ENCODE results near the gene MDH1B. TPM values are rescaled to one million over a fixed set of nuclear protein-coding genes. Genes with fewer than 3 reads are reported as not detected.

Gene MDH1B
- total RNA-seq, 1 experiment from 2014 or later, result 2.0 TPM

- Histone ChIP-seq H3K36me3 (replicated peaks; ENCODE audit: control insufficient read depth, insufficient read depth, low read length) (no peaks in the 10 kb centered on the region), H3K4me3 (ENCODE audit: insufficient read depth, low read depth, low read length) (no peak overlapping the region), H3K27me3 (ENCODE audit: control insufficient read depth, insufficient read depth, low read length) (no peaks in the 10 kb centered on the region)
- peak; percentile 36 for DNase-seq
Observed at GRCh38 chr2:206693399-206694137, 71.6 kb downstream of the MDH1B start.

GRCh38 chr2:206692971-206693370 lies 72.2 kb downstream of the MDH1B start:
- no peak for DNase-seq
- Histone ChIP-seq H3K4me3 (ENCODE audit: insufficient read depth, low read depth, low read length) (no peak overlapping the region), H3K27me3 (ENCODE audit: control insufficient read depth, insufficient read depth, low read length) (no peaks in the 10 kb centered on the region), H3K36me3 (replicated peaks; ENCODE audit: control insufficient read depth, insufficient read depth, low read length) (no peaks in the 10 kb centered on the region)

DNA sequence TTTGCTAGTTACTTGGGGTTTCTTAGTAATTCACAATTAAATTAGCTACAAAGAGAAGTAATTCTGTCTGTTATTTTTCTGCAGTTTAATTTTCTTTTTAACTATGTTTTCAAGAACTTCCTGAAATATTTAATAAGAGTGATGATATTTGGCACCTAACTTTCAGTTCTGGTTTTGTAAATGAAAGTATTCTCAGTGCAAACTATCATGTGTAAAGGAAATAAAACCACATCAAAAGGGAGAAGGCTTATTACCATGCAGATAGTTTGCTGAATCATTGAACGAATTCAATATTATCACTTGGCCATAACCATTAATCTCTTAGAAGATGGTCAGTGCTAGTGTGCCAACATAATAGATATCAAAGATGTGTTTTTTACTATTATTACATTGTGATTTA lies 76.1 kb downstream of the MDH1B start:
- Histone ChIP-seq H3K27me3 (ENCODE audit: control insufficient read depth, insufficient read depth, low read length) (no peaks in the 10 kb centered on the region), H3K36me3 (replicated peaks; ENCODE audit: control insufficient read depth, insufficient read depth, low read length) (no peaks in the 10 kb centered on the region), H3K4me3 (ENCODE audit: insufficient read depth, low read depth, low read length) (no peak overlapping the region)
- no peak for DNase-seq

DNA sequence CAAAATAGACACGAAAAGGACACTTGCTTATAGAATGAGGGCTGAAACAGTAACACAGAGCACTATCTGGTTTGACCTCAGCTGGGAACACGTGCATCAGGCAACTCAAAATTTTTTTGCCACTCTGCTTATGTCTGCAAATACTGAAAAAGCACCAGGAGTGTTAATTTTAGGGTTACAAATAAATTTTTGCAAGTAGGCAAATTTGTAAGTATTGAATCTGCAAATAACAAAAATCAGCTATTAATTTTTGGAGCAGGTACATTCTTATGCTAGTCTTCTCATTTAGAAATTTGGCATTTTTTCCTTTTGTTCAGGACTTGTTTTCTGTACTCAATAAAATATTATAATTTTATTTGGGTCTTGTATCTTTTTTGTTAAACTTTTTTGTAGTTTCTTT lies 76.7 kb downstream of the MDH1B start:
- DNase-seq, result no peak
- no peaks in the 10 kb centered on the region for H3K36me3 ChIP-seq (replicated peaks; ENCODE audit: control insufficient read depth, insufficient read depth, low read length)
- no peaks in the 10 kb centered on the region for H3K27me3 ChIP-seq (ENCODE audit: control insufficient read depth, insufficient read depth, low read length)
- no peak overlapping the region for H3K4me3 ChIP-seq (ENCODE audit: insufficient read depth, low read depth, low read length)

Other genes starting within 250 kb of the MDH1B start
- gene FAM237A, start 122.8 kb downstream of the MDH1B start, total RNA-seq (2014; rRNA removed; shearing (Covaris generic)), result not detected in 2 replicates
- gene DYTN, start 46.9 kb downstream of the MDH1B start, total RNA-seq (2014; rRNA removed; shearing (Covaris generic)), result not detected in 2 replicates
- gene FASTKD2, start 278 bp upstream of the MDH1B start, total RNA-seq (2014; rRNA removed; shearing (Covaris generic)), result 56.5 and 58.6 TPM in 2 replicates
- 2.4 and 3.9 TPM in 2 replicates for gene CPO, start 174.2 kb upstream of the MDH1B start, total RNA-seq (2014; rRNA removed; shearing (Covaris generic))

All from H7 (cell line).